Mucosa of gallbladder (tissue), 1 donor: ENCODE measurements around the gene RIPK1. TPM values are rescaled to one million over a fixed set of nuclear protein-coding genes. Genes with fewer than 3 reads are reported as not detected.
"Not testable (repeated sequence)": the region's sequence is repeated elsewhere in the genome, so short reads cannot be mapped to it uniquely, and the experiment has no call there.

Experiments used
- DNase-seq: peaks from one replicate; pipeline ENCODE4 v3.0.0-alpha.2; 2020; ENCODE audit warnings: low spot score
- total RNA-seq: library from RNA; stranded (reverse); gene quantifications from one replicate; pipeline ENCODE4 v1.2.1, GENCODE V29; 2021
- donor health status: DM: no; HTN: no; CAD: no.

Gene RIPK1
- total RNA-seq, 1 donor from 2014 or later, result 26.3 TPM

DNA sequence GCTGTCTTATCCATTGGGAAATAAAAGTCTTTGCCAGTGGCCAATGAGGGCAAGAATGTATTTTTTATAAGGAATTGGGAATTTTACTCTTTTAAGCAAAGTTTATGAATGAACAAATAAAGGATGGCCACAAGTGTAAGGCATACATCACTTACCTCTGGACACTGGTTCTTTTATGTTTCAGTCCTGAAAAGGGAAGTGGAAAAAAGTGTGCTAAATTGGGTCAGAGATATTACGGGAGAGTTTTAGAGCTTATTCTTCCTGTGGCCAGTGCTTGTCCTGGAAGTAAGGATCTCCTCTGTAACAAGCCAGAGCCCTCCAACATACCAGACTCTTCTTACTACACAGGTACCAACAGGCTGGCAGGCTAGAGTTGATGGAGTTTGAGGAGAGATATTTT is 22.5 kb upstream of the RIPK1 start:
- no peak for DNase-seq

DNA sequence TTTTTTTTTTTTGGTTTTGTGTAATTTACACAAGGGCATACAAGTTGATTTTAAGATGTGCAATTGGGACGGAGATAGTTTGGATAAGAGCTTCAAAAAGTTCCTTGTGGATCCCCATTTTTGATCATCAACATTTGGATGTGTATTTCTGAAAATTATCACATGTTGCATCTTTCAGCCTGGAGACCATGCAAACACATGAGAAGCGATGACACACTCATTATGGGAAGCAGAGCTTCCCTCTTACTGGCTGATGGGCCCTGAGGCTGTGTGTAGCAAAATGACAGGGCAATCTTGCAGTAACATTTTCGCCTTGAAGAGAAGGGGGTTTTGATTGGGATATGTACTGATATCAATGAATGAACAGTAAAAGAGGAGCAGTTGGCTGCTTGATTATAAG is 22.0 kb upstream of the RIPK1 start:
- DNase-seq, result no peak

- not testable (repeated sequence) for DNase-seq
Measured at GRCh38 chr6:3048009-3048408, 20.3 kb upstream of the RIPK1 start.

DNA sequence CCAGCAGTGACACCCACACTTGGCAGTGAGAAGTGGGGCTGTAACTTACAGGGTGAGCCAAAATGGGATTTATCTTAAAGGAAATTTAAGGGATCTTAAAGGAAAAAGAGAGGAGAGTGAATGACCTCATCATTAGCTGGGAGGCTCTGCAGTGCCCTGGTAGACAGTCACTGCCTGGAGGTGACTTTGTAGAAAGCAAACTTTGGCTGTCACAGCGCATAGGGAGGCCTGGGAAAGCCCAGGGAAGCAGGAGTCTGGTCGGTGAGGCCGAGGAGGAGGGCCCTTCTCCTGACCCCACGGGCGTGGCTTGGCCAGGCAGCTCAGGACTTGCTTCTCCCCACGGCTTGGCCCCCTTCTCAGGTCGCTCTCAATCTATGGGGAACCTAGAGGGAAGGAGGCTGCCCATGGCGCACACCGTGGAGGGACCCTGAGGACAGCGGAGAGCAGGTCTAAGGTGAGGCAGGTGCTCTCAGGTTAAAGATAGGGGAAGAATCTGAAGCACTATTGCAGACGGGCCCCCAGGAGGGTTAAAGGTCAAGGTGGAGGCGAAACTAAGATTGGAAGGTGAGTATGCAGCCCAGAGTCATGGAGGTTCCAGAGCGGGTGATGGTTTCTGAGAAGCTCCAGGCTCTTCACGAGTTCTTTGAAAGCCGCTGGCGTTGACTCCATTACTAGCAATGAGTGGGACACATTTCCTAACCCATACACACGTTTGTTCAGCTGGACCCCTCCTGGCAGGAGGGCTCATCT is 15.6 kb upstream of the RIPK1 start:
- no peak for DNase-seq

DNA sequence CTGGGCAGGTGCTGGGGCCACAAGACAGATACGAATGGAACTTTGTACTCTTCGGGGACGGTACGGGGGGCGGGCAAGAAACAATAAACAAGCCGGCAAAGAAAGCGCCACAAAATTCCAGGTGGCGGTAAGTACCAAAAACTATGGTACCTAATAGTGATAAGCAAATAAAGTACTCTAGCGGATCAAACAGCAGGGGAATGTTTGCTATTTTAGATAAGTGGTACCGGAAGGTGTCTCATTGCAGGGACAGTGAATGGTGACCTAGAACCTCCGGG is 15.1 kb upstream of the RIPK1 start:
- DNase-seq, result no peak

DNA sequence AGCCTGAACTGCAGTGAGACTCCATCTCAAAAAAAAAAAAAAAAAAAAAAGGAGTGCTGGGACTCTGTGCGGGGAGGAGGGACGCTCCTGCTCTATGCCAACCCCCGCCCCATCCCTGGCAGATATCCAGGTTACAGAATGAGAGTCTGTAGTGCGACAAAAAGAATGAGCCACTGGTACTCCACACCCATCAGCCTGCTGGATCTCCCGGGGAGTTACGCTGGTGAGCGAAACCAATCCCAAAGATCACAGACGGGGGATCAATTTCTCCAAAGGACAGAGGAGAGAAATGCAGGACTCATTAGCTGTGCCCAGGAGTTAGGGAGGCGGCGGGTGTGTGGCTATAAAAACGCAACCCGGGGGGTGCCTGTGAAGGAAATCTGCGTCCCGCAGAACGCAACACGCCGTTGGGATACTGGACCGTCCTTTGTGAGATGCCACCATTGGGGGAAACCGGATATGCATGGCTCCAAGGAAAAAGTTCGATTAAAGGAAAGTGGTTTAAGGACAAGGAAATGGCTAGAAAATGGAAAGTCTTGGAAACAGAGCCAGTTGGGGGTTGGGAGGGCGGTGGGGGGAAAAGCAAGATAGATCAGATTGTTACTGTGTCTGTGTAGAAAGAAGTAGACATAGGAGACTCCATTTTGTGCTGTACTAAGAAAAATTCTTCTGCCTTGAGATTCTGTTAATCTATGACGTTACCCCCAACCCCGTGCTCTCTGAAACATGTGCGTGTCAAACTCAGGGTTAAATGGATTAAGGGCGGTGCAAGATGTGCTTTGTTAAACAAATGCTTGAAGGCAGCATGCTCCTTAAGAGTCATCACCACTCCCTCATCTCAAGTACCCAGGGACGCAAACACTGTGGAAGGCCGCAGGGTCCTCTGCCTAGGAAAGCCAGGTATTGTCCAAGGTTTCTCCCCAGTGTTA is 13.8 kb upstream of the RIPK1 start:
- peak; percentile 71 for DNase-seq

GRCh38 chr6:3055158-3055499 is 13.2 kb upstream of the RIPK1 start:
- DNase-seq, result not testable (repeated sequence)

DNA sequence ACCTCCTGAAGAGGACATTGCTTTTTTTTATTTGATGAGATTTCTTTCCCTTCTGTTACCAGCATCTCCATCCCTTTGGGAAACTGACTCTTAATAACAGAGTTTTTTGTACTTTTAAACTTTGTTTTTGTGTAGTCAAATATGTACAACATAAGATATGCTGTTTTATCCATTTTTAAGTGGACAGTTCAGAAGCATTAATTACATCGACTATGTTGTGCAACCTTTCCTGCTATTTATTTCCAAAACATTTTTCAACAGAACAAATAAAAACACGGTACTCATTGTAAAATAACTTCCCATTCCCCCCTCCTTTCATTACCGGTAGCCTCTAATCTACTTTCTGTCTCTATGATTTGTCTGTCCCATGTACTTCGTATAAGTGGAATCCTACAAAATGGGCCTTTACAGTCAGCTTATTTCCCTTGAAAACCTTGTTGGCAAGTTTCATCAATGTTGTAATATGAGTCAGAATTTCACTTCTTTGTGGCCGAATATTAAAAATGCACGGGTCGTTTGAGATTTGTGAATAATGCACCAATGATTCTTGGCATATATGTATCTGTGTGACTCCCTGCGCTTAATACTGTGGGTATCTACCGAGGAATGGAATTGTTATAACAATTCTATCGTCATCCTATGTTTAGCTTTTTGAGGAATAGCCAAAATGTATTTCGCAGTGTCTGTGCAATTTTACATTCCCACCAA is 11.1 kb upstream of the RIPK1 start:
- DNase-seq, result no peak

DNA sequence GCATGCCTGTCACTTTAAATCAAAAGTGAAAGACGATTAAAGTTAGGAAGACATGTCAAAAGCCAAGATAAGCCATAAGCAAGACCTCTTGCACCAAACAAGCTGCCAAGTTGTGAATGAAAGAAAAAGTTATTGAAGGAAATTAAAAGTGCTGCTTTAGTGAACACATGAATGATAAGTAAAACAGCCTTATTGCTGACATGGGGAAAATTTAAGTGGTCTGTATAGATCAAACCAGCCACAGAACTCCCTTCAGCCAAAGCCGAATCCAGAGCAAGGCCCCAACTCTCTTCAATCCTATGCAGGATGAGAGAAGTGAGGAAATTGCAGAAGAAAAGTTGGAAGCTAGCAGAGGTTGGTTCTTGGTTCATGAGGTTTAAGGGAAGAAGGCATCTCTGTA is 9.3 kb upstream of the RIPK1 start:
- no peak for DNase-seq

DNA sequence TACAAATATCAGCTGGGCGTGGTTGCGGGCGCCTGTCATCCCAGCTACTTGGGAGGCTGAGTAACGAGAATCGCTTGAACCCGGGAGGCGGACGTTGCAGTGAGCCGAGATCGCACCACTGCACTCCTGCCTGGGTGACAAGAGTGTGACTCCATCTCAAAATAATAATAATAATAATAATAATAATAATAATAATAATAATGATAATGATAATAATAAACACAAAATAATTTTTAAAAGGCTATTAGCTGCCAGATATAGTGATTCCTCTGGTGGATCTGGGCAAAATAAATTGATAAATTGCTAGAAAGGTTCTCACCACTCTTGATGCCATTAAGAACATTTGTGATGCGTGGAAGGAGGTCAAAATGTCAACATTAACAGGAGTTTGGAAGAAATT is 8.2 kb upstream of the RIPK1 start:
- not testable (repeated sequence) for DNase-seq

DNA sequence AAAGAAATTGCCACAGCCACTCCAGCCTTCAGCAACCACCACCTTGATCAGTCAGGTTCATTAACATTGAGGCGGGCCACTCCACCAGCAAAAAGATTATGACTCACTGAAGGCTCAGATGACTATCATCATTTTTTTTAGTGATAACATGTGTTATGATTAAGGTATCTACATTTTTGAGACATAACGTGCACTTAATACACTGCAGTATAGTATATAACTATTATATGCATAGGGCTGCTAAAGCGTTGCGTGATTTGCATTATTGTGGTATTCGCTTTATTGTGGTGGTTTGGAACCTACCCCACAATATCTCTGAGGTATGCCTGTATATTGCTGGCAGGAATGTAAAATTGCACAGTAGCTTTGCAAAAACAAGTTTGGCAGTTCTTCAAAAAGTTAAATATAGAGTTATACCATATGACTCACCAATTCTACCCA is 6.8 kb upstream of the RIPK1 start:
- DNase-seq, result no peak

DNA sequence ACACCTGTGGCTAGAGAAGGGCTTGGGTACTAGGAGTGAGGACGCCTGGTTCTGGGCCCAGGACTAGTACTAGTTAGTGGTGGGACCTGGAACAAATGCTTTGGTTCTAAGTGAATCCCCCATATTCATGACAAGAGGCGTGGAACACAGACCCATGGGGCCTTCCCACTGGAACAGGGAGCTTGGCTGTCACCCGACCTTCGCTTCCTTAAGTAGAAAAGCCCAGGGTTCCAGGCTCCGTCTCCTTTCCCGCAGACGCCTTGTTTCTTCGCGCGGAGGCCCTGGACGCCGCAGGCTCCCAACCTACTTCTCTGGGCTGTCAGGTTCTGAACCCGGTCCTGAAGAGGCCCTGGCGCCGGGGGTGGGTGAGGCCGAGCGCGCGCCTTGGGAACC is 5.0 kb upstream of the RIPK1 start:
- DNase-seq, result not testable (repeated sequence)

- peak; percentile 99 for DNase-seq
Measured at GRCh38 chr6:3063733-3064700, 4.3 kb upstream of the RIPK1 start.

DNA sequence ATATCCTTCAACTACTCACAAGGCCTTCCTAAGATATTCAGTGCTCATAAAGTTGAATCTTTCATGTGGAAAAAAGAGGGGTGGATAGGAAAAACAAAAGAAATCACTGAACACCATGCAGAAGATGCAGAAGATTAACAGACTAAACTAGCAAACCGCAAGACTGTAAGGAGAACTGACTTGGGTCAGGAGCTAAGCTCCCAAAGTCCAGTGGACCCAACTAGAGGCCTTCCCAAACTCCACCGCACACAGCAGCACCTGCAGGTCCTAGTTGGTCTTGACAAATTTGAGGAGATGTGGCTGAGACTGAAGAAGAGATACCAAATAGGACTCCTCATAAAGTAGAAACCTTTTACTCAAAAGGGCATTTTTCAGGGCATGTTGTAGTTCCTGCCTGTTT is 3.3 kb downstream of the RIPK1 start:
- DNase-seq, result no peak

DNA sequence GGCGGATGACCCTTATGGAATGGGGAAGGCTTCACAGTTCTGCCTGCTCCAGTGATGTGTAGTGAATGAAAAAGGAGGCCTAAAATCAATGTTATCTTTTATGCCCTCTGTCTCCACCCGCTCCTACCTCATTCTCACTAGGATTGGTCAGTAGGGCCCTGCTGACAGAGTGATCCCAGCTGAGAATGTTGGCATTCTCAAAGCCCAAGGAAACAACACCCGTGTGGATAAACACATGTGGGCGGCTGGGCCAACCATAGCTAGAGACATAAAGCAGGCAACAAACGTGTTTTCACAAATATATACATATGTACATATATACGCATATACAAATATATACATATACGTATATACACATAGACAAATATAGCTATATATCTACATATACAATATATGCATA is 4.5 kb downstream of the RIPK1 start:
- no peak for DNase-seq

DNA sequence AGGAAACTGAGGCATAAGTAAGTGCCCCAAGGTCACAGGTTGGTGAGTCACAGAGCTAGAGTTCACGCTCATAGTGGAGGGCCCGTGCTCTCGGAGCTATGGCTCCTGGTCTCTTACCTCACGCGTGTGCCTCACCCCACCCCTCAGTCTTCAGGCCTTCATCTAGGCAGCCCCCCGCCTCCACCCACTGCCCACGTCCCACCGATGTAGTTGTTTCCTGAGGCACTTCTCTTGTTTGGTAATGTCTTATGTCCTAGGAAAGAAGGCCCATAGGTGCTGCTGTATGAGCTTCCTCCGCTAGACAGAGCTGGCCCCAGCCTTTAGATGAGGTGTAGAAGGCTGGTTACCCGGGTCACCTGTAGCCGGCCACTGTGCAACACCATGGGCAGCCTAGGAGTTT is 5.1 kb downstream of the RIPK1 start:
- DNase-seq, result no peak

- DNase-seq, result no peak
Measured at GRCh38 chr6:3075772-3076113, 7.4 kb downstream of the RIPK1 start.

- DNase-seq, result no peak
Measured at GRCh38 chr6:3076320-3076719, 8.0 kb downstream of the RIPK1 start.

- no peak for DNase-seq
Measured at GRCh38 chr6:3077430-3077829, 9.1 kb downstream of the RIPK1 start.

DNA sequence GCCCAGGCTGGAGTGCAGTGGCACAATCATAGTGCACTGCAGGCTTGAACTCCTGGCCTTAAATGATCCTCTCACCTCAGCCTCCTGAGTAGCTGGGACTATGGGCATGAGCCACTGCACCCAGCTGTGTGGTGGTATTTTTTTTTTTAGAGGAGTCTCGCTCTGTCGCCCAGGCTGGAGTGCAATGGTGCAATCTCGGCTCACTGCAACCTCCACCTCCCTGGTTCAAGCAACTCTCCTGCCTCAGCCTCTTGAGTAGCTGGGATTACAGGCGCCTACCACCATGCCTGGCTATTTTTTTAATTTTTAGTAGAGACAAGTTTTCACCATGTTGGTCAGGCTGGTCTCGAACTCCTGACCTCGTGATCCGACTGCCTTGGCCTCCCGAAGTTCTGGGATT is 10.7 kb downstream of the RIPK1 start:
- not testable (repeated sequence) for DNase-seq

- no peak for DNase-seq
Measured at GRCh38 chr6:3079682-3080081, 11.4 kb downstream of the RIPK1 start.

GRCh38 chr6:3081960-3082359 is 13.7 kb downstream of the RIPK1 start:
- no peak for DNase-seq
